Activated CD8-positive, alpha-beta memory T cell treated with anti-CD3 and anti-CD28 coated beads, Interleukin-2, amount 50 U/mL, for 48 hours (primary cell): Measurements from ENCODE around the gene NR2C2.
"Not testable (repeated sequence)": the region's sequence is repeated elsewhere in the genome, so short reads cannot be mapped to it uniquely, and the experiment has no call there.

ENCODE experiments used
- DNase-seq: peaks from one replicate; pipeline ENCODE4 v3.0.0-alpha.2; 2020

The NR2C2 gene

GRCh38 chr3:14962762-14963161 is 15.4 kb downstream of the NR2C2 start:
- no peak for DNase-seq

- no peak for DNase-seq
Measured at GRCh38 chr3:14967285-14967684, 19.9 kb downstream of the NR2C2 start.

- DNase-seq = no peak
Measured at GRCh38 chr3:14969671-14970070, 22.3 kb downstream of the NR2C2 start.

- DNase-seq = no peak
Measured at GRCh38 chr3:14976317-14976716, 28.9 kb downstream of the NR2C2 start.

- no peak for DNase-seq
Measured at GRCh38 chr3:14980689-14981088, 33.3 kb downstream of the NR2C2 start.

- DNase-seq = no peak
Measured at GRCh38 chr3:14984581-14985113, 37.3 kb downstream of the NR2C2 start.

GRCh38 chr3:14988988-14989394 is 41.6 kb downstream of the NR2C2 start:
- peak; percentile 57 for DNase-seq

- DNase-seq = no peak
Measured at GRCh38 chr3:14989943-14990779, 42.8 kb downstream of the NR2C2 start.

- no peak for DNase-seq
Measured at GRCh38 chr3:14990780-14991148, 43.4 kb downstream of the NR2C2 start.

GRCh38 chr3:14991151-14991742 is 43.9 kb downstream of the NR2C2 start:
- no peak for DNase-seq

GRCh38 chr3:14991818-14992612 is 44.6 kb downstream of the NR2C2 start:
- no peak for DNase-seq

- DNase-seq = no peak
Measured at GRCh38 chr3:14997941-14998340, 50.6 kb downstream of the NR2C2 start.

GRCh38 chr3:14999182-14999581 is 51.8 kb downstream of the NR2C2 start:
- DNase-seq = not testable (repeated sequence)

- DNase-seq = no peak
Measured at GRCh38 chr3:15007681-15008141, 60.3 kb downstream of the NR2C2 start.

GRCh38 chr3:15009167-15009566 is 61.8 kb downstream of the NR2C2 start:
- DNase-seq = no peak

- DNase-seq = no peak
Measured at GRCh38 chr3:15010664-15011063, 63.3 kb downstream of the NR2C2 start.

GRCh38 chr3:15011174-15011573 is 63.8 kb downstream of the NR2C2 start:
- DNase-seq = no peak

- DNase-seq = no peak
Measured at GRCh38 chr3:15014606-15015328, 67.4 kb downstream of the NR2C2 start.

GRCh38 chr3:15015456-15015855 is 68.1 kb downstream of the NR2C2 start:
- DNase-seq = no peak

- DNase-seq = no peak
Measured at GRCh38 chr3:15017191-15017590, 69.8 kb downstream of the NR2C2 start.

GRCh38 chr3:15023249-15023648 is 75.9 kb downstream of the NR2C2 start:
- no peak for DNase-seq

- no peak for DNase-seq
Measured at GRCh38 chr3:15023719-15024118, 76.3 kb downstream of the NR2C2 start.

- no peak for DNase-seq
Measured at GRCh38 chr3:15029625-15030024, 82.2 kb downstream of the NR2C2 start.
